Dermis microvascular lymphatic vessel endothelial cell (primary cell): ENCODE results near the gene CSRP1. TPM values are rescaled to one million over a fixed set of nuclear protein-coding genes. Genes with fewer than 3 reads are reported as not detected.
A peak's percentile ranks its signal among the peaks of the same experiment; 100 is the strongest.
"Not testable (repeated sequence)": the region's sequence is repeated elsewhere in the genome, so short reads cannot be mapped to it uniquely, and the experiment has no call there.

Experiments
- DNase-seq, 2 donors: peaks; one replicate each; pipeline versions ENCODE4 v3.0.0 to v3.0.0-alpha.2; 2010; ENCODE audit warnings: low read depth in 2 of 2
- total RNA-seq: library from RNA; depleted of rRNA; stranded (reverse); fragments of >200 nt; gene quantifications from 2 replicates; pipeline ENCODE4 v1.2.1, GENCODE V29; 2014

Gene CSRP1
- total RNA-seq, 1 donor from 2014 or later, result 119 TPM

GRCh38 chr1:201497935-201498509 lies 8.9 kb downstream of the CSRP1 start:
- no peak for DNase-seq

DNA sequence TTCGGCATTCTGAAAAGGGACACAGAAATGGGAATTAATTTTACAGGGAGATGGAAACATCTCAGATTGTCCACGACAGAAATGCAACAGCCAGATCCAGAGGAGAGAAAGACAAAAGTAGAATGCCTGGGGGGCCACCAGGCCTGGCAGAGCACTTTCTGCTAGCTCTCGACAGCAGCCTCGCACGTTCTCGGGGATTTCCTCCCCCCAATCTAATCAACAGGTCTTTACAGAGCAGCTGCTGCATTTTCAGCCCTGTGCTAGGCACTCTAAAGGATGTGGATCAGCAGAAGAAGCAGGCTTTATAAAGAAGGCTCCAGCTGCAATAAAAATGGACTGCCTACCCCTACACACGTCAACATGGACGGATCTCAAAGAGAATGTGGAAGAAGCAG lies 10.6 kb downstream of the CSRP1 start:
- DNase-seq, result no peak

DNA sequence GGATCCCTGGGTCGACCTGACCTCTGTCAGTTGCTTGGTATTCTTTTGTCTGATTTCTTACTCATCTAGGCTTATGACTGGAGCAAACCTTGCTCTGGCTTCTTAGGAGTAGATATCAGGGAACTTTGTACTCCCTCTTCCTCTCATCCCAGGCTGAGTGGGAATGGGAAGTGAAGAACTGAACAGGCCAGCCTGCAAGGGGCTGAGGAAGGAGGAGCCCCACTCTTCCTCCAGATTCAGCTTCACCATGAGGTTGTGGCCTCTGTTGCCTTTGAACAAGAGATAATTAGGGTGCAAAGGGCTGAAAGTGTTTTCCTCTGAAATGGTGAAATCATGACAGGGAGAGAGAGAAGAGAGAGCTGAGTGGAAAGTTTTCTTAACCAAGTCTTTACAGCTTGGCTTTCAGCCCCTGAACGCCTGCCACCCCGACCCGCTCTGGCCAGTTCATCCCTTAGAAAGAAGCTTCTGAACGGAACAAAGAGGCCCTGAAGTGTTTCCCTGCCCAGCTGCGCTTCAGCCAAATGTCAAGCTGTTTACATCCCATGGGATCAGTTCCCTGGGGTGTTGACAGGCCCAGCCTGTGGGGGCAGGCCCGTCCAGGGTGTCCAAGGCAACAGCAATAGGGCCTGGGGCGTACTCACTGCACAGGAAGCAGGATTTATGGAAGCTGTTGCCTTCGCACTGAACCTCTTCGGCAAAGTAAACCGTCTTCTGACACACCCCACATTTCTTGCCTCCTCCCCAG lies 11.2 kb downstream of the CSRP1 start:
- no peak for DNase-seq

DNA sequence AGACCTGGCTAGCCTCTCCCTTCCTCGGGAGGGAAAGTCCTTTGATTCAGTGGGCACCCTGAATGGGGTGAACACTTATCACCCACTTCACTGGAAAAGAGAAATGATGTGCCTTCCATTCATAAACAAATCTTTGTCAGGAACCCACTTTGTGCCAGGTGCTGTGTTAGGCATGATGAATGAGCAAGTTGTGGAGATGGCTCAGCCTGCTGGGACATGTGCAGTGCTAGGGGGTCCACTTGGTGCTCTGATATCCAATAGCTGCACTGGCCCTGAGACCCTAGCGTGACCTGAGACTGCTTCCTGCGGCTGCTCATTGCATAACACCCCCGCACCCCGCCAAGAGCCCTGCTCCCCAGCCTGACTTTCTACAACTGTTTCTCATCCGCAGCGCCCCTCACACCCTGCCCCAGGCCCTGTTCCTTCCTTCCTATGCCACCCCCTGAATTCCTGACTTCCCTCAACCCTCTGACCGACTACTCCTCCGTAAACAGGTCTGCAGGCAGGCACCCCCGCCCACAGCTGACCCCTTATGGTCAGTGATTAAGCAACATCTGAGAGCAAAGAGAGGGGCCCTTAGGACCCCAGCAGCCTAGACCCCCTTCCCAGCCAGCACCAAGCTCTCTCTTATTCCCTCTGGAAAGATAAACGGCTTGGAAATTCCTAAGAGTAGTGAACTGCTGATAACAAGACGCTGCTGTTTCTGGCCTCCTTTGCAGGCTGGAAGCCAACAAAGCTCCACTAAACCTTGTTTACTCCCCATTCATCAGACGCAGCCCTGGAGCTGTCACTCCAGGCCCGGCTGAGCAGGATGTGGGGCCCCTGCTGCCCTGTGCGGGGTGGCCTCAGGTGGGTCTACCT lies 12.9 kb downstream of the CSRP1 start:
- peak in 1 of 2 donors; percentile 60 for DNase-seq

- not testable (repeated sequence) for DNase-seq
These were observed 13.8 kb downstream of the CSRP1 start for GRCh38 chr1:201493026-201493656.

- no peak for DNase-seq
These were observed 14.9 kb downstream of the CSRP1 start for GRCh38 chr1:201491896-201492511.

DNA sequence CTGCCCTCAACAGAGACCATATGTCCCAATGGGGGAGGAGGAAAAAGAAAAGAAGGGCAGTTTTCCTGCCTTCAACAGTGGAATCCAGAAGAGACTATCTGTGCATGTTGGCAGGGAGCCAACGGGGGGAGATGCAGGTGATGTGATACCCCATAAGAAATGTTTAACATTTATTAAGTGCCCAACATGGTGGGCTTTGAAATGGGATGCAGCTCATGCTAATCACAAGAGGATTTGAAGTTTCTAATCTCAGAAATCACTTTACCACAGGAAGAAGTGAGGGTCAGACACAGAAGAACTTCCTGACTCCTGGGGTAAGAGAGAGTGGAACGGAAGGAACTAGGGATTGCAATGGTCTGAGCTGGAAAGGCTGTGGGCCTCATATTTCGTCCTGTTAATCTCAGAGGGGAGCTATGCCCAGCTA lies 16.2 kb downstream of the CSRP1 start:
- peak in 1 of 2 donors; percentile 51 for DNase-seq

GRCh38 chr1:201489643-201490261 lies 17.2 kb downstream of the CSRP1 start:
- no peak for DNase-seq

DNA sequence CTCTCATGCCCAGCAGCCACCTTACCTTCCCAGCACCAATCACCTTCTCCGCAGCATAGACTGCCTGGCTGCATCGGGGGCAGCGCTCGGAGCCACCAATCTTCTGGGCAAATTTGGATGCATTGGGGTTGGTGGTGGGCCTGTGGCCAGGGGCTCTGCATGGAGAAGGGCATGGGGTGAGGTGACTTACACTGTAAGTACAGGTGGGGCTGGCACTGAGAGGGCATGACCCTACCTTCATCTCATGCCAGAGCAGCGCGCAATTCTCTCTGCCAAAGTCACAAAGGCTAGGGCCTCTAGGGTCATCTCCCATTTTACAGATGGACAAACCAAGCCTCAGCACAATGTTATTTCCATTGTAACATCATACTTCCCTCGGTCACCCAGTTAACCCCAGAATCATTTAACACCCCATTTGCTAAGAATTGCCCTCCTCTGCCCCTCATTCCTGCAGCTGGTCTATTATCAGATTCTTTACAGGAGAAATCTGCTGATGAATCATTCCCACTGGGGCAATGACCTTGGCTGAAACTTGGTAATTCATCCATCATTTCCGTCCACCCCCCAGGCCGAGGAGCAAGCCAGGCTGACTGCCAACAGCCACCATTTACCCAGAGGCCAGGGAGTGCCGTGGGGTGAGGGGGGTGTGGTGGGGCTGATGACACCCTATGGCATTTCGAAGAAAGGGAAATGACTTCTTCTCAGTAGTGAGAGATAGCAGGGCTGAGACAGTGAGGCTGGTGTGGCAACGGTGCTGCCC lies 17.9 kb downstream of the CSRP1 start:
- peak; percentile 67 to 95 for DNase-seq

DNA sequence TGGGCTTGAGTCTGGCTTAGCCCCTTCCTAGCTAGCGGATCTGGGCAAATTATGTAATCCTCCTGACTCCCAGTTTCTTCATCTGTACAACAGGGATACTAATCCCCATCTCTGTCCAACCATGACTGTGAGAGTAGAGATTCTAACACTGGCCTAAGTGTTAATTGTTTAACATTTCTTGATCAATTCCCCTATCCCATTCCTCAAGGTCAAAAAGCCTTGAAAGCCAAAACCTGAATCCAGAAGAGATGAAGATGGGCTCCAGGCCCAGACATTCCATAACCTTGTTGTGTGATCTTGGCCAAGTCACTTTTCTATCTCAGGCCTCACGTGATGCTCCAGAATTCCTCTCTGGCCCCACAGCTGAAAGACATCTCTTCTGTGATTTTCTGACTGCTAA lies 19.2 kb downstream of the CSRP1 start:
- DNase-seq, result no peak

- peak in 1 of 2 donors; percentile 63 for DNase-seq
These were observed 20.7 kb downstream of the CSRP1 start for GRCh38 chr1:201486187-201486586.

- DNase-seq, result no peak
These were observed 21.6 kb downstream of the CSRP1 start for GRCh38 chr1:201485184-201485774.

DNA sequence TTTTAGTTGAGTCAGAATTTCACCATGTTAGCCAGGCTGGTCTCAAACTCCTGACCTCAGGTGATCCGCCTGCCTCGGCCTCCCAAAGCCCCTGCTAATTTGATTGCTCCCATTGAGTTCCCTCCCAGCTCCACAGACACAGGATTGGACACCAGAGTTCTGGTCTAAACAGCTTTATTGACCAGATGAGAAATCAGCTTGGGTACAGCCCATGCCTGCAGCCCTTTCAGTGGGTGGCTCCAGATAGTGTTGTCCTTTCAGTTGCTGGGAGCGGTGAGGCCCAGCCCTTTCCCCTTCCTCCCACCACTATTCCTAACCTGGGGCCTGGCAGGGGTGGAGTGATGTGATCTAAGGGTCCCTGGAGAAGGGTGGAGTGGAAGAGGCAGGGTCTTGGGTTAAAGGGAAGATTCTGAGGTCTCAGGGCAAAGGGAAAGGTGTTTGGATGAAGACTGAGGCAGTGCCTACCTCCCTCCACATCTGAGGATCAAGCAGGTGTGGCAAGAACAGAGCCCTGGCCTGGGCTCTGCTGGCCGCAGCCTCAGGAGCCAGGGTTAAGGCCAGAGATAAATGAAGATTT lies 23.5 kb downstream of the CSRP1 start:
- DNase-seq, result no peak

DNA sequence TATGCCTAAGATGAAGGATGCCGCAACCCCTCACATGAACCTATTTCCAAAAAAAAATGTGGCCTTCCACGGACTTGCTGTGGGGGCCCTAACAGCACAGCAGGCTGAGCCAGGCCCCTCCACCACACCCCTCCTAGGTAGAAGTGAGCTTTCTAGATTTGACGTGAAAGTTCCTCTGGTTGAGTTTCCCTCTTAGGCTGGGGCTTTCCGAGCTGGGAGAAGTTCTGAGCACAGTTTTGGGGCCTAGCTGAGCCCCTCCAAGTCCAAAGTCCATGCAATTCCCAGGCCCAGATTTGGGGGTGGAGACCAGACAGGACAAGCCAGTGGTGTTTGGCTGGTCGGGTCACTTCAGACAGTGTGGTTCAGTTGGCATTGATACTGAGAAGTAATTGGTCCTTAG lies 24.2 kb downstream of the CSRP1 start:
- no peak for DNase-seq

GRCh38 chr1:201481761-201482493 lies 25.0 kb downstream of the CSRP1 start:
- DNase-seq, result peak; percentile 64 to 85

GRCh38 chr1:201481004-201481380 lies 25.9 kb downstream of the CSRP1 start:
- DNase-seq, result no peak

- peak in 1 of 2 donors; percentile 58 for DNase-seq
These were observed 26.5 kb downstream of the CSRP1 start for GRCh38 chr1:201480231-201481003.

DNA sequence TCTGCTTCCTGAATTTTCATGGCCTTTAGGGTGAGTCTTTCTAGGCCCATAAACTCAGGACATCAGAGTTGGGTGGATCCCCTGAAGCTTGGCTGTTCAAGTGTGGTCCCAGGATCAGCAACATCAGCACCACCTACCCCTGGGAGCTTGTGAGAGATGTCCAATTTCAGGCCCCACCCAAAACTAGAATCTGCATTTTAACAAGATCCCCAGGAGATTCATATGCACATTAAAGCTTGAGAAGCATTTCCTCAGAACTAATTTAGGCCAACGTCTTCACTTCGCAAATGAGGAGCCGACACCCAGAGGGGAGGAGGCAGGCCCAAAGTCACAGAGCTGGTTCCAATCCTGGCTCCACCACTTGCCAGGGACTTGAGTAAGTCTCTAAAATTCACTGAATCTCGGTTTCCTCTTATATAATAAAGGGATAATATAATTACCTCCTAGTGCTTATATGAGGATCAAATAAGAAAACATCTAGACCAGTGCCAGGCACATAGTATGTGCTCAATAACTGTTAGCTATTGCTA lies 27.7 kb downstream of the CSRP1 start:
- no peak for DNase-seq
